Measurements from ENCODE around the gene KCTD19. TPM values are rescaled to one million over a fixed set of nuclear protein-coding genes. Genes with fewer than 3 reads are reported as not detected.

KCTD19 gene
- total RNA-seq, 2 experiments from 2014 or later = 3.0 to 3.9 TPM

DNA sequence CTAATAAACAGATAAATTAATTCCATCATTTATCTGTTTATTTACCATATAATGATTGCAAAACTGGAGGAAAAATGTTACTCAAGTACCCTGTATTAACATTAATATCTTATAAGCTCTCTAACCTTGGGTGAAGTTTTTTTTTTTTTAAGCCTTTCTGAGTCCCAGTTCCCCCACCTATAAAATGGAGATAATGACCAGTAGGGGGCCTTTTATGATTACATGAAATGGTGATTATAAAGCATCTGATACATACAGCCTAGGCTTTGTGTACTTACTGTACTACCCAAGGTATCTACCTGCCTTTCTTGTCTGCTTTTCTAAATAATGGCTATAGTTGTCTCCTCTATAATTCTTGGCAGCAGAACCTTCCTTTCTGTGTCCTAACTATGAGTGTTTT is 22.6 kb upstream of the KCTD19 start:
- ATAC-seq (peak; percentile 62), DNase-seq (no peak)
- Mint-ChIP-seq H3K9me3 (no peaks in the 10 kb centered on the region), H3K36me3 (ENCODE audit: low read depth) (no peaks in the 10 kb centered on the region), H3K27ac (no peak overlapping the region), H3K4me3 (no peak overlapping the region), H3K27me3 (peaks cover 2% of the 10 kb centered on the region), H3K4me1 (ENCODE audit: low read depth) (no peaks in the 10 kb centered on the region)
- intact Hi-C loops (cut with micrococcal nuclease) = no loop called here
- POLR2A ChIA-PET = no interaction called here
- TF ChIP-seq, protein P1, sequence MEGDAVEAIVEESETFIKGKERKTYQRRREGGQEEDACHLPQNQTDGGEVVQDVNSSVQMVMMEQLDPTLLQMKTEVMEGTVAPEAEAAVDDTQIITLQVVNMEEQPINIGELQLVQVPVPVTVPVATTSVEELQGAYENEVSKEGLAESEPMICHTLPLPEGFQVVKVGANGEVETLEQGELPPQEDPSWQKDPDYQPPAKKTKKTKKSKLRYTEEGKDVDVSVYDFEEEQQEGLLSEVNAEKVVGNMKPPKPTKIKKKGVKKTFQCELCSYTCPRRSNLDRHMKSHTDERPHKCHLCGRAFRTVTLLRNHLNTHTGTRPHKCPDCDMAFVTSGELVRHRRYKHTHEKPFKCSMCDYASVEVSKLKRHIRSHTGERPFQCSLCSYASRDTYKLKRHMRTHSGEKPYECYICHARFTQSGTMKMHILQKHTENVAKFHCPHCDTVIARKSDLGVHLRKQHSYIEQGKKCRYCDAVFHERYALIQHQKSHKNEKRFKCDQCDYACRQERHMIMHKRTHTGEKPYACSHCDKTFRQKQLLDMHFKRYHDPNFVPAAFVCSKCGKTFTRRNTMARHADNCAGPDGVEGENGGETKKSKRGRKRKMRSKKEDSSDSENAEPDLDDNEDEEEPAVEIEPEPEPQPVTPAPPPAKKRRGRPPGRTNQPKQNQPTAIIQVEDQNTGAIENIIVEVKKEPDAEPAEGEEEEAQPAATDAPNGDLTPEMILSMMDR (IDR thresholded peaks at IDR 0.05) = peak; percentile 62
- CTCF ChIA-PET = interaction anchor here (1.3 to 2.5 kb wide), 3 partner anchors 8 to 50 kb away, joined by 3 to 10 read pairs (median 7); no protein-coding TSS in a partner anchor

- H3K36me3 Mint-ChIP-seq (ENCODE audit: low read depth) = no peaks in the 10 kb centered on the region
- ATAC-seq (no peak), DNase-seq (no peak)
- no peak overlapping the region for H3K27ac Mint-ChIP-seq
- ChIA-PET CTCF (interaction anchor here (0.9 to 2.2 kb wide), 10 partner anchors 8 to 86 kb away, joined by 3 to 9 read pairs (median 4); partner anchors contain the start of genes KCTD19, LRRC36 and ZDHHC1), POLR2A (no interaction called here)
- no peaks in the 10 kb centered on the region for H3K9me3 Mint-ChIP-seq
- intact Hi-C loops (cut with micrococcal nuclease) = no loop called here
- TF ChIP-seq, protein P1 (IDR thresholded peaks at IDR 0.05) = no peak
- H3K4me3 Mint-ChIP-seq = no peak overlapping the region
- peaks cover 5% of the 10 kb centered on the region for H3K27me3 Mint-ChIP-seq
- no peaks in the 10 kb centered on the region for H3K4me1 Mint-ChIP-seq (ENCODE audit: low read depth)
Observed at GRCh38 chr16:67346341-67346740, 19.8 kb upstream of the KCTD19 start.

- ATAC-seq (no peak), DNase-seq (no peak)
- no peaks in the 10 kb centered on the region for H3K4me1 Mint-ChIP-seq (ENCODE audit: low read depth)
- no peak overlapping the region for H3K27ac Mint-ChIP-seq
- H3K9me3 Mint-ChIP-seq = no peaks in the 10 kb centered on the region
- CTCF ChIA-PET = interaction anchor here (0.9 to 2.1 kb wide), 3 partner anchors 16 to 54 kb away, joined by 3 to 10 read pairs (median 3); partner anchors contain the start of genes KCTD19 and LRRC36
- TF ChIP-seq, protein P1 (IDR thresholded peaks at IDR 0.05) = no peak
- POLR2A ChIA-PET = interaction anchor here (1.1 kb wide), 1 partner anchor 17 kb away, joined by 3 read pairs; no protein-coding TSS in a partner anchor
- H3K27me3 Mint-ChIP-seq = peaks cover 5% of the 10 kb centered on the region
- no peaks in the 10 kb centered on the region for H3K36me3 Mint-ChIP-seq (ENCODE audit: low read depth)
- no peak overlapping the region for H3K4me3 Mint-ChIP-seq
- intact Hi-C loops (cut with micrococcal nuclease) = no loop called here
Observed at GRCh38 chr16:67345401-67345800, 18.9 kb upstream of the KCTD19 start.

- Mint-ChIP-seq H3K9me3 (no peaks in the 10 kb centered on the region), H3K4me1 (ENCODE audit: low read depth) (no peaks in the 10 kb centered on the region), H3K4me3 (no peak overlapping the region), H3K36me3 (ENCODE audit: low read depth) (no peaks in the 10 kb centered on the region), H3K27me3 (peaks cover 9% of the 10 kb centered on the region), H3K27ac (no peak overlapping the region)
- intact Hi-C loops (cut with micrococcal nuclease) = no loop called here
- ATAC-seq (no peak), DNase-seq (no peak)
- ChIA-PET POLR2A (no interaction called here), CTCF (no interaction called here)
- TF ChIP-seq, protein P1 (IDR thresholded peaks at IDR 0.05) = no peak
Observed at GRCh38 chr16:67342616-67343015, 16.1 kb upstream of the KCTD19 start.

- POLR2A ChIA-PET = no interaction called here
- intact Hi-C loops (cut with micrococcal nuclease) = no loop called here
- peaks cover 7% of the 10 kb centered on the region for H3K27me3 Mint-ChIP-seq
- no peaks in the 10 kb centered on the region for H3K9me3 Mint-ChIP-seq
- H3K4me3 Mint-ChIP-seq = no peak overlapping the region
- no peak overlapping the region for H3K27ac Mint-ChIP-seq
- H3K4me1 Mint-ChIP-seq (ENCODE audit: low read depth) = no peaks in the 10 kb centered on the region
- ATAC-seq (no peak), DNase-seq (no peak)
- TF ChIP-seq, protein P1 (IDR thresholded peaks at IDR 0.05) = no peak
- no peaks in the 10 kb centered on the region for H3K36me3 Mint-ChIP-seq (ENCODE audit: low read depth)
- CTCF ChIA-PET = no interaction called here
Observed at GRCh38 chr16:67341250-67341649, 14.7 kb upstream of the KCTD19 start.
